HG03354 (cell line): Measurements from ENCODE around the gene DUOX2.

ENCODE experiments used
- ATAC-seq: cut with Tn5 transposase; IDR thresholded peaks from one replicate; pipeline ENCODE4 v1.9.1; 2021; ENCODE audit warnings: mild to moderate bottlenecking; ENCODE audit not compliant: unreplicated experiment, poor library complexity, severe bottlenecking

Gene DUOX2

GRCh38 chr15:45121706-45122417 is 7.9 kb upstream of the DUOX2 start:
- ATAC-seq = no peak

DNA sequence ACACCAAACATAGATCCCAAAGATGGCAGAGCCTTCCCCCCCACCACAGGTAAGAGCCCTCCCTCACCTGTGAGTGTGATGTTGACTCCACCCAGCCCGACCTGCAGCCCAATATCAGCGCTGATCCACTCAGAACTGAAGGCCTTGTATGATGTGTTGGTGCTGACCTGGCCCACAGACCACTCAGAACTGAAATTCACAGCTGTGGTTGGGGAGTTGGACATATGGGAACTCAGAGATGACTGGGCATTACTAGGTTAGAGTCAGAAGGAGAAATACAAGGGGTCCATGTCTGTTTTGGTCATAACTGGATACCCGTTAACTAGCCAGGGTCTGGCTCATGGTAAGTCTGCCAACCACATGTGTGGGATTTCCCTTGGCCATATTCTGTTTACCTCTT is 7.0 kb upstream of the DUOX2 start:
- no peak for ATAC-seq

DNA sequence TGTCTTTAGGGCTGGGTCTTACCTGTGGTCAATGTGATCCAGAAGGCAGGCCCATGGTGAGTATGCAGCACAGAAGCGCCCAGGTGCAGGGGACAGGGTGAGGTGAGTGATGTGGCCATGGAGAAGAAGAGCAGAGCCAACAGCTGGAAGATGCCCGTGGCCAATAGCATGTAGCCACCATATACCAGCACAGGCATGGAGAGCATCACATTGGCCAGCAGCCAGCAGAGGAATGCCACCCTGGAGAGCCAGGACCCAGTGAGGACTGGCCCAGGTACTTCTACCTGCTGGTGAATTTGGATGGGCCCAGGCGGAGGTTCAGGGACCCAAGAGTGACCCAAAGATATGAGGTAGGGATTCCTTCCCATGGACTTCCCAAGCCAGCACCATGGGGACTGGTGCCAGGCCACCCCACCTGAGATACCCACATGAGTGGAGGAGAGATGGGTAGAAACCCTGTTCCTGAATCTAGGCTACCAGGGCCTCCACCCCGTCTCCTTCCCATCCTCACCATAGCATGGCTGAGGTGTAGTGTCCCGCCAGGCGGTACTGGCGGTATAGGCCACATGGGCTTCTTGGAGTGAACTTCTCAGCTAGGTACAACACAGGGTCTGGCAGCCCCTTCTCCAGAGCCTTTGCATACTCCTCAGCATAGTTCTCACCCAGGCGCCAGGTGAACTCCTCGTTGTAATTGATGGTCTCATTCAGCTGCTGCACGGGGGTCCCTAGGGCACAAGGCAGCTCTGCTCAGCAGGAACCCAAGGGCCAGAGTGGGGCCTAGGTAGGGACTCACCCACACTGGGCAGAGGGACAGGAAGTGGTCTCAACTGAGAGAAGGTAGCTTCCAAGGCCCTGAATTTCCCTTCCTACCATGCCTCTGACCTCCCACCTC is 6.4 kb upstream of the DUOX2 start:
- ATAC-seq = no peak

DNA sequence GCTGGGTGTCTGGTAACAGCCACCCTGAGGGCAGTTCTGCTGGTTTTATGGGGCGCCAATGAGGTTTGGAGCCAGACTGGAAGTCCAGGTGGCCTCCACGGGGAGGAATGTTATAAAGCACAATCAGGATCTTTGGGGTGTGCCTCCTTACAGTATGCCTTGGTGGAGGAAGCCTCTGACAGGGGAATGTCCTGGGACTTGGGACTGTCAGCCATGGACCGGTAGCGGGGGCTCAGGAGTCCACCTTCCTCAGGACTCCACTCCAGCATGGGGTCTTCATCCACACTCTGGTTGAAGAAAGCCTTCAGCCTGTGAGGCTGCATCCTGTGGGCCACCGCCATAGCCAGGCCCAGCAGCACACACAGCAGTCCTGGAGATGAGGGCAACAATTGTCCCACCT is 5.0 kb upstream of the DUOX2 start:
- ATAC-seq = no peak

DNA sequence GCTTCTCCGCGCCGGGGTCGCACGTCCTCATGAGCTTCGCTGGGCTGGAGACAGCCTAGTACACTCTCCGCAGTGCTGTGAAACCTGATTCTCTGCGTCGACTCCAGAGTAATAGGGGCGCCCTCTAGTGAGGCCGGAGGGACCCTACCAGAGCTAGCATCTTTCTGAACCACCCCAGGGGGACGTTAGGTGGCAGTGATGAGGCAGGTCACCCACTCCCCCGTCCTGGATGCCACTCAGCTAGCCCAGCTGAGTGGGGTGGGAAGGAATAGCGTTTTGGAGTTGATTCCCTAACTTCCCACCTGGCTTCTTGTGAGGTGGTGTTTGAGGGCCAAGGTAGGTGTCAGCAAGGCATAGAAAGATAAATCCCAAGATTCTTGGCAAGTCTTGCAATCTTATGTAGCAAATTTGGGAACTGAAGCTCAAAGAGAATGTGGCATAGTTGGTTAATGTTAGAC is 4.2 kb upstream of the DUOX2 start:
- ATAC-seq = peak; percentile 93

GRCh38 chr15:45117308-45118130 is 3.5 kb upstream of the DUOX2 start:
- peak; percentile 19 for ATAC-seq

- ATAC-seq = no peak
Observed at GRCh38 chr15:45116482-45117307, 2.7 kb upstream of the DUOX2 start.

DNA sequence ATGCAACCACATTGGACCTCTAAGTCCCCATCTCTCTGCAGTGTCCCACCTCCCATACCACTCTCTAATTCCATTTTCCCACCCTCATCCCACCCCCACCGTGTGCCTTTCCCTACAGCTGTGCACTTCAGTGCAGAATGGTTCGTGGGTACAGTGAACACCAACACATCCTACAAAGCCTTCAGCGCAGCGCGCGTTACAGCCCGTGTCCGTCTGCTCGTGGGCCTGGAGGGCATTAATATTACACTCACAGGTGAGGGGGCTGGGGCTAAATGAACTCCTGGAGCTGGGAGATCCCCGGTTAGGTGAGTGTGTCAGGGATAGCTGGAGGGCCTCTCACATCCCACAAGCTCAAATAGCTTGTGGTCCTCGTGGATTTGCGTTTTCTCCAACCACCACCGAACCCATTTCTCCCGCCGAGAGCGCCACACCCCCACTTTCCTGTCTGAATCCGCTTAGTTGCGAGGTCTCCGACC is 2.1 kb upstream of the DUOX2 start:
- ATAC-seq = no peak

- ATAC-seq = no peak
Observed at GRCh38 chr15:45115312-45115820, 1.4 kb upstream of the DUOX2 start.

DNA sequence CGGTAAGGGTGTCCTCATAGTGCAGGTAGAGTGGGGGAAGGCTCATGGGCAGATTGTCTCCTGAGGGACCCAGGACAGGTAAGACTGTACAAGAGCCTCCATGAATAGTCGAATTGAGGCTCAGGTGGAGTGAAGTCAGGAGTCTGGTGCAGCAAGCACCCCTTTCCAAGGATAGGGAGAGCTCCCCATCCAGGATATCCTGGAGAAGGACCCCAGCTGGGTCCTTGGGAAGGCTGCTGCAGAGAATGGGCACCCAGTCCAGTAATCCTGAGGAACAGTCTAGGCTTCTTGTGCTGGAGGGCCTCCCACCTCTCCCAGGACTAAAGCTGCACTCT is 746 bp upstream of the DUOX2 start:
- ATAC-seq = no peak

DNA sequence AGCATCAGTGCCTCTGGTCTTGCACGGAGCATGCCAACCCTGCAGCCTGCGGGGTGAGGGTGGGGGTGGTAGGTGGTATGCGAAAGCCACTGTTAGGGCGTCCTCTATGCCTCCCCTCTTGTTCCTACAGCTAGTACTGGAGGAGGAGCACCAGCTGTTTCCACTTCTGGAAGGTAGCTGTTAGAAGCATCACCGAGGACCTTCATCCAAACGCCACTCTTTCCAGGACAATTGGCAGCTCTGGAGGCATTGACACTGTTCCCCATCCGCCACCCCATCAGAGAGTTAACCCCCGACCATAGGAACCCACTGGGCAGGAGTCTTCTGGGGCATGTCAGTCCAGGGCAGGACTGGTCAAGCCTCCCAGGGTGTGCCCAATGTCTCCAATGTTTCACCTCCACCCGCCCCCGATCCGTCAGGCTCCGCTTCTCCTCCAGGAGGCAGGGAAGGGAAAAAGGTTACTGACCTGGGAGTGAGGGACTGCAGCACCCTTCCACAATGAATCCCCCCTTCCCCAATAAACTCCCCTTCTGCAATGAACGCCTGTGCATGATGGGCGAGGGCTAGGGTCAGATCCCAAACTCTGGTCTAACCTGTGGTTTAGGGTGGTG is 487 bp downstream of the DUOX2 start:
- ATAC-seq = no peak

- no peak for ATAC-seq
Observed at GRCh38 chr15:45112591-45113379, 1.2 kb downstream of the DUOX2 start.

DNA sequence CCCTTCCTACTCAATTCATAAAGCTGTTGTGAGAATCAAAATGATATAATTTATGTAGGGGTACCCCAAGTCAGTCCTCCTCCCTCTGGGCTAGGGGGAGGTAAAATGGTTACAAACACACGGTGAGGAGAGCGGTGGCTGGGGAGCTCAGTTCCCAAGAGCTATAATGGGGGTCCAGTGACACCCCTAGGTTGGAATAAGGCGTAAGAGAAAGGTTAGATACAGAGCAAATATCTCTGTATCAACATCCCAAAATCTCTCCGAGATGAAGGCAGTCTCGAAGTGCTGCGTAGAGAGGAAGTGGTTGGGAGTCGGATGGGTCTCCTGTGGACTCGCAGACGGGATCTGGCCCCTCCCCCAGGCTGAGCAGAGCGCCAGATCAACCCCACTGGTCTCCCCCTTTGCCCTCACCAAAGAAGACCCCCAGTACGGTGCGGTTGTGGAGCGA is 1.8 kb downstream of the DUOX2 start:
- ATAC-seq = no peak

DNA sequence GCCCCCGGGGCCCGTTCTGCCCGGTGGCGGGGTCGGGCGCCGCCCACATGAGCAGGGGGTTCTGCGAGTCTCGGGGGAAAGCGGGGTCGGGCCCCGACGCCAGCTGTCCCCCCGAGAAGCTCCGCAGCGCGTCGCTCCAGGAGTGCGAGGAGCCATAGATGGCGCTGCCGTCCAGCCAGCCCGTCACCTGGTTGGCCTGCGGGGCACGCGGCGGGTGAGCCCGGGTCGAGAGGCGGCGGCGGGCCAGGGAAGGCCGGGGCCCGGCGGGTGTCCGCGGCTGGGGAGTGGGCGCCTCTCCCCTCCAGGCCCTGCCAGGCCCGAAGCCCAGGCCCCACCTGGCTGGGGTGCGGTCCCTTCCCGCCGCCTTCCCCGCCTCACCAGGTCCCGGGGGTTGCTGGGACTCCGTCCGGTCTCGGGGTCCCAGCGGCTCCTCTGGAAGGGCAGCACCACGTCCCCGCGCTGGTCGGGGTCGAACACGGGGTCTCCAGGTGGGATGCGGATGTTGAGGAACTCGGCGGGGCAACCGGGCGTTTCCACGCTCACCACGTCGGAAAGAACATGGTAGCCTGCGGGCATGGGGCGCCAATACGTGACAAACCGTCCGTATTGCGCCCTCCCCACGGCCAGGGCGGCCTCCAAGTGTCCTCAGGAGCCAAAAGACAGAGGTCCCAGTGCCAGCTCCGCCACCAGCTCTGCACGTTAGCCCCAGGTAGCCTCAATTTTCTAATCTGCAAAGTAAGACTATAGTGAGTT is 2.4 kb downstream of the DUOX2 start:
- no peak for ATAC-seq

- ATAC-seq = no peak
Observed at GRCh38 chr15:45110256-45110820, 3.6 kb downstream of the DUOX2 start.

DNA sequence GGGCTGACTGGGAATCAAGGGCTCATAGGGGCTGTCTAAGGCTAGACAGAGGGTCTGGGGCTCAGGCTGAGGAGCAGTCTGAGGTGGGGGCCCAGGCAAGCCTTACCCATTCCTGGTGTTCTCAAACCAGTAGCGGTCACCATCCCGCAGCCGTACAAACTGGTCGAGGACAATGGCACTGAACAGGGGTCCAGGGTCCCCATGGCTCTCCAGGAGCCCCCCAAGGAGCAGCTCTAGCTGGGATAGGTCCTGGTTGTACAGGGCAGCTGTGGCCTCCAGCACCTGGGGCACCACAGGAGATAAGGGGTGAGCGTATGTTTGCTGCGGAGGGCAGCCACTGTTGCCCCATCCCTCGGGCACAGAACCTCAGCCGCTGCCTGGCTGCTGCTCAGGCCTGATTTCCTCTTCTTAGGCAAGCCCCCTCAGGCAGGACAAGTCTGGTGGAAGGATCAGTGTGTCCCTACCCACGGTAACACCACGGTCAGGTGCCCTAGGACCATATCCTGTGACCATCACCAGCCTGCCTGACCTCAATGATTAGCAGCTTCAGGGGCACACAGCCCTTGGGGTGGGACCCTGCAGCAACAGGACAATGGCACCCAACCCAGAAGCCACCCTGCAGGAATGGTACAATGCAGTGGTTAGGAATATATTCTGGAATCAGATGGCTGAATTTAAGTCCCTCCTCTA is 5.9 kb downstream of the DUOX2 start:
- no peak for ATAC-seq
